IPS DF 6.9 (cell line): ENCODE results near the gene PLXNA1.

Source experiments
- DNase-seq: peaks from one replicate; pipeline ENCODE4 v3.0.0-alpha.2; 2013; ENCODE audit warnings: low read depth, low spot score
- H3K27ac ChIP-seq: one replicate; pipeline ENCODE4 v1.5.1; 2013; ENCODE audit warnings: low read length, control low read depth
- H3K27me3 ChIP-seq: 2 replicates; pipeline ENCODE4 v1.6.1; 2013; ENCODE audit warnings: mild to moderate bottlenecking, low read length; ENCODE audit not compliant: control insufficient read depth, insufficient read depth
- H3K36me3 ChIP-seq: 2 replicates; pipeline ENCODE4 v1.6.1; 2013; ENCODE audit warnings: low read length; ENCODE audit not compliant: control insufficient read depth, insufficient read depth
- H3K4me1 ChIP-seq: 2 replicates; pipeline ENCODE4 v1.6.1; 2013; ENCODE audit warnings: low read length; ENCODE audit not compliant: control insufficient read depth, insufficient read depth
- H3K4me3 ChIP-seq: 2 replicates; pipeline ENCODE4 v1.5.1; 2013; ENCODE audit warnings: mild to moderate bottlenecking, low read length
- H3K9me3 ChIP-seq: 2 replicates; pipeline ENCODE4 v1.6.1; 2013; ENCODE audit warnings: low read length, inconsistent platforms; ENCODE audit not compliant: control insufficient read depth, insufficient read depth
- WGBS: extraction: QIAGEN DNeasy Blood & Tissue Kit; methylation state at CpG from one replicate; pipeline ENCODE4 v1.1.7; 2013; ENCODE audit warnings: mixed read lengths, missing lambda C conversion rate; ENCODE audit not compliant: insufficient read length, insufficient coverage; 5-methylcytosine and 5-hydroxymethylcytosine counted together

PLXNA1 gene

DNA sequence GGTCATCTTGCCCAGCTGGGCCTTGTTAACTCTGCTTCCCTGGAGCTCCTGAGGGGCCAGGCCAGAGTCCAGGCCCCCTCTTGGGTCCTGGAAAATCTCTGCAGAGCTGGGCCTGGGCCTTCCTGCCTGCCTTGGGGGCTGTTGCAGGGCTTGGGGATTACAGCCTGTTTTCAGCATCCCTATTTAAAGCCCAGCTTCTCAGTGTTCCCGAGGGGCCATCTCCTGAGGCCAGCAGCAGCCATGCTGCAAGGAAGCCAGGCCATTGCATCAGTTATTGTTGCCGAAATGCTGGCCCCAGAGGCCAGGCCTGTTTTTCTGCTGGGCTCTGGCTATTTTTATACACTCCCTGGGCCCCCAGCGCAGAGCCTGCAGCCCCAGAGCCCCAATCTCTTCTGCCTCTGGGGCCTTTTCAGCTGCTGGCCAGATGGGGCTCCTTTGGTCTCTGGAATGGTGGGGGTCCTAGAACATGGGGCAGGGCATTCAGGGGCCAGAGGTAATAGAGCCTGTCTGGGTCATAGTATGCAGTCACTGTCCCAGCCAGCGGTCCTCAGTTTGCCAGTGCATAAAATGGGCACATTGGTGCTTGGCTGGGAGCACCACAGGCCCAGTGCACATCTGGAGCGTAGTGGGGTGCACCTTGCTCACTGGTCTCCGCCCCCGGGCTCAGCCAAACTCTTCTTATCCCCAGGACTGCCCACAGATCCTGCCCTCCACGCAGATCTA is 28.5 kb downstream of the PLXNA1 start:
- Histone ChIP-seq H3K36me3 (peaks cover 44% of the 10 kb centered on the region), H3K4me3 (no peak overlapping the region), H3K27ac (no peak overlapping the region), H3K27me3 (no peaks in the 10 kb centered on the region), H3K9me3 (no peaks in the 10 kb centered on the region), H3K4me1 (no peaks in the 10 kb centered on the region; the same call in 1 of the 2 replicates)
- no peak for DNase-seq
- whole genome bisulfite sequencing, result no CpG with 5 or more reads among the region's 8 CpGs

DNA sequence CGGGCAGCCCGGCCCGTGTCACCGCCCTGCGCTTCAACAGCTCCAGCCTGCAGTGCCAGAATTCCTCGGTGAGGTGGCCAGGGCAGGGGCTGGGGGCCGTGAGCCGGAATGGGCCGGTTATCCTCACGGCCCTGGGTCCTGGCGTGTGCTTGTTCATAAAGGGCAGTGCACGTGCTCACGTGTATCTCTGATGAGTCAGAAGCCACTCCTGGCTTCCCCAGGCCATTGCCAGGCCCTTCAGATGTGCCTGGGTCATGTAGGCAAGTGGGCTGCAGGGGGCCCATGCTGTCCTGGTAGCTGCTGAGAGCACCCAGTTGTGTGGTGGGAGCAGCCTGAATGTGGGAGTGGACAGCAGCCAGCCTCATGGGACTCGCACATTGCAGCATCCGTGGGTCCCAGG is 29.2 kb downstream of the PLXNA1 start:
- H3K4me1 ChIP-seq, result no peaks in the 10 kb centered on the region; the same call in 1 of the 2 replicates

DNA sequence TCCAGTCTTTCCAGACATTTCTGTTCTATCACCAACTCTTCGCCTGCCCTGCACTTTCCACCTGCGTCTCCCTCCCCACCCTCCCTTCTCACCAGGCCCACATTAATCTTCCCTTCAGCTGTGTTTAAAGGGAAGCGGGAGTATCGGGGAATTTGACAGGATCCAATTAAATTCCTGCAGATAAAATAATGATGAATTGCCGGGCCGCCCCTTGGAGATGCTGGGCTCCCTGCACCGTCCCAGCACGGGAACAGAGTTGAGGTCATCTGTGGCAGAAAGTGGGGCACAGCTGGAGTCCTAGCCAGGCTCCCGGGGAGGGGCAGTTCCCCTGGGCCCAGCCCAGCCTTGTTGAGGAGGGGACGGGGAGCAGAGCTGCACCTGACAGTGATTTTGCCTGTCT is 30.3 kb downstream of the PLXNA1 start:
- no peak overlapping the region for H3K27ac ChIP-seq
- no peaks in the 10 kb centered on the region for H3K27me3 ChIP-seq
- no peaks in the 10 kb centered on the region; the same call in 1 of the 2 replicates for H3K4me1 ChIP-seq
- peaks cover 53% of the 10 kb centered on the region for H3K36me3 ChIP-seq
- H3K9me3 ChIP-seq, result no peaks in the 10 kb centered on the region
- no peak for DNase-seq
- no peak overlapping the region for H3K4me3 ChIP-seq
- no CpG with 5 or more reads among the region's 10 CpGs for WGBS

More for the DNA sequence above, 29.2 kb downstream of the PLXNA1 start:
- DNase-seq, result no peak
- Histone ChIP-seq H3K27ac (no peak overlapping the region), H3K9me3 (no peaks in the 10 kb centered on the region), H3K36me3 (peaks cover 49% of the 10 kb centered on the region), H3K27me3 (no peaks in the 10 kb centered on the region), H3K4me3 (no peak overlapping the region)
- no CpG with 5 or more reads among the region's 15 CpGs for WGBS

DNA sequence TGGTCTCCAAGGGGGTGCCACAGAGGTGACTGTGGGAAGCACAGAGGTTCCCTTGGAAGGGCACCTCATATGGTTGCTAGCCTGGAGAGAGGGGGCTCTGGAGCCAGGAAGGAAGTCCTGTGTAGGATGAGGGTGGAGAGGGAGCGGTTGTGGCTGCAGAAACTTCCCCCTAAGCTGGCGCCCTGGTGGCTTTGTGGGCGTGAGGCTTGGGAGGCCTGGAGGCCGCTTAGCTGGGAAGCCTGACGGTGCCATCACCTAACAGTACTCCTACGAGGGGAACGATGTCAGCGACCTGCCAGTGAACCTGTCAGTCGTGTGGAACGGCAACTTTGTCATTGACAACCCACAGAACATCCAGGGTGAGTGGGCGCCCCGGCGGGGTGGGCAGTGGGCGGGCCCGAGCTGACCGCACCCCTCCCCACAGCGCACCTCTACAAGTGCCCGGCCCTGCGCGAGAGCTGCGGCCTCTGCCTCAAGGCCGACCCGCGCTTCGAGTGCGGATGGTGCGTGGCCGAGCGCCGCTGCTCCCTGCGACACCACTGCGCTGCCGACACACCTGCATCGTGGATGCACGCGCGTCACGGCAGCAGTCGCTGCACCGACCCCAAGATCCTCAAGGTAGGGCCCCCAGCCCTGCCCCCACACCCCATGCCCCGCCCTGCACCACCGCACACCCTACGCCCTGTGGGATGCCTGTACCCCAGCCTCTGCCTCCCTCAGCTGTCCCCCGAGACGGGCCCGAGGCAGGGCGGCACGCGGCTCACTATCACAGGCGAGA is 31.0 kb downstream of the PLXNA1 start:
- DNase-seq, result no peak
- Histone ChIP-seq H3K4me1 (no peaks in the 10 kb centered on the region; the same call in 1 of the 2 replicates), H3K9me3 (no peaks in the 10 kb centered on the region), H3K4me3 (no peak overlapping the region; the same call in 1 of the 2 replicates), H3K27ac (no peak overlapping the region), H3K27me3 (no peaks in the 10 kb centered on the region), H3K36me3 (peaks cover 58% of the 10 kb centered on the region)
- WGBS, result no CpG with 5 or more reads among the region's 50 CpGs

DNA sequence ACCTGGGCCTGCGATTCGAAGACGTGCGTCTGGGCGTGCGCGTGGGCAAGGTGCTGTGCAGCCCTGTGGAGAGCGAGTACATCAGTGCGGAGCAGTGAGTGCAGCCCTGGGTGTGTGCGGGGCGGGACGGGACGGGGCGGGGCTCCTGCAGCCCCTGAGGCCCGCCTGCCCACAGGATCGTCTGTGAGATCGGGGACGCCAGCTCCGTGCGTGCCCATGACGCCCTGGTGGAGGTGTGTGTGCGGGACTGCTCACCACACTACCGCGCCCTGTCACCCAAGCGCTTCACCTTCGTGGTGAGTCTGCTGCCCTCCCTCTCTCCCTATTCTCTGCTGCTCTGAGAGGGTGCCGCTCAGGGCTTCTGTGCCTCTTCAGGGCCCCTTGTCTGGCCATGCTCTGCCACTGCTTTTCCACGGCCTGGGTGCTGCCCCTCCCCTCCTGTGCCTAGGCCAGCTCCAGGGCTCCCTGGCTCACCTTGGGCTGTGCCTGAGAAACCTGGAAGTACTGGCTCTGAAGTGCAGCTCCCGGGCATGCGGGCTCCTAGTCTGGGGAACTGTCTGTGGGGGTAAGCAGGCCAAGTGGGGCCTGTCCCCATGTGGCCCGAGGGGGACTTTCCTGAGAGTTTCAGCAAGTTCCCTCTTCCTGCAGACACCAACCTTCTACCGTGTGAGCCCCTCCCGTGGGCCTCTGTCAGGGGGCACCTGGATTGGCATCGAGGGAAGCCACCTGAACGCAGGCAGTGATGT is 31.8 kb downstream of the PLXNA1 start:
- Histone ChIP-seq H3K4me3 (no peak overlapping the region), H3K27ac (no peak overlapping the region), H3K36me3 (peaks cover 59% of the 10 kb centered on the region), H3K27me3 (no peaks in the 10 kb centered on the region), H3K4me1 (no peaks in the 10 kb centered on the region; the same call in 1 of the 2 replicates), H3K9me3 (no peaks in the 10 kb centered on the region)
- no CpG with 5 or more reads among the region's 35 CpGs for WGBS
- DNase-seq, result no peak

DNA sequence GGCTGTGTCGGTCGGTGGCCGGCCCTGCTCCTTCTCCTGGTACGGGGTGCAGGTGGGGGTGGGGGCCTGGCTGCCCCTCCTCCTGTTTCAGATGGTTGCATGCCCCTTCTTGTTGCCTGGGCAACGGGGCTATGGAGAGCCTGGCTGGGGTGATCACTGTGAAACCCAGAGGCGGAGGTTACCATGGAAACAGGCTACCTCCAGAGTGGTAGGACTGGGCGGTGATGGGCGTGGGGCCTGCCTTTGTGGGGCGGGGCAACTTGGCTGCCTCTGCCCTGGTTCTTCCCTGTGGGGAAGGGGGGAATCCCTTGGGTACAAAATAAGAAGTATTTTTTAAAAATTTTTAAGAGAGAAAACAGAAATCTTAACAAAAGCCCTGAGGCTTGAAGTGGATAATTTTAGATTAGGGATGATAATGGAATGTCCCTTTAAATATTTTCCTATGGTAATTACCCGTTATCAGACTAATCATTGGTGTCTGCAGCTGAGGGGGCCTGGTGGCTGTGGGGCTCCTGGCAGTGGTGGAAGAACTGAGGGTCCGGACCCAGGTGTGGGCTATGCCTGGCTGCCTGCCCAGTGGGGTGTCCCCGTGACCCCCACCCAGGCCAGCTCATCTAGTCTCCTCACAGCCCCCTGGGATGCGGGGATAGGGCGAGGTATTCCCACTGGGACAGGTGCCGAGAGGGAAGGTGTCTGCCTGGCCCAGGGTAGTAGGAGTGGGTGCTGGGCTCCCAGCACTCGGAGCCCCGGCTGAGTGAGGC is 32.5 kb downstream of the PLXNA1 start:
- H3K4me1 ChIP-seq, result no peaks in the 10 kb centered on the region
- WGBS, result no CpG with 5 or more reads among the region's 17 CpGs
- no peak overlapping the region for H3K27ac ChIP-seq
- H3K27me3 ChIP-seq, result no peaks in the 10 kb centered on the region
- H3K36me3 ChIP-seq, result peaks cover 65% of the 10 kb centered on the region
- no peak overlapping the region for H3K4me3 ChIP-seq
- H3K9me3 ChIP-seq, result no peaks in the 10 kb centered on the region
- no peak for DNase-seq

DNA sequence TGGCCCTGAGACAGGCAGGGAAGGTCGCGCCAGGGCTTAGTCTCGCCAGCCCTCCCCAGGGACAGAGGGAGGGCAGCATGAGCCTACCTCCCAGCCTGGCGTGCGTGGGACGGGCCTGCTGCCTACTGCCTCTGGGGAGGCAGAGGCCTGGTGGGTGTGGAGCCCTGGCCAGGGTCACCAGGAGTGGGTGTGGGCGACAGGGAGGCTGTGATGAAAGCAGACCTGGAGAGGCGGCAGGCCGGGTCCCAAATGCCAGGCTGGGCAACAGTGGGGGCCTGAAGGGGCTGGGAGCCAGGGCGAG is 33.1 kb downstream of the PLXNA1 start:
- WGBS, result no CpG with 5 or more reads among the region's 10 CpGs
- no peak overlapping the region for H3K4me3 ChIP-seq
- no peaks in the 10 kb centered on the region for H3K27me3 ChIP-seq
- no peaks in the 10 kb centered on the region for H3K9me3 ChIP-seq
- H3K36me3 ChIP-seq, result peaks cover 65% of the 10 kb centered on the region
- H3K27ac ChIP-seq, result no peak overlapping the region
- DNase-seq, result no peak
- H3K4me1 ChIP-seq, result no peaks in the 10 kb centered on the region

DNA sequence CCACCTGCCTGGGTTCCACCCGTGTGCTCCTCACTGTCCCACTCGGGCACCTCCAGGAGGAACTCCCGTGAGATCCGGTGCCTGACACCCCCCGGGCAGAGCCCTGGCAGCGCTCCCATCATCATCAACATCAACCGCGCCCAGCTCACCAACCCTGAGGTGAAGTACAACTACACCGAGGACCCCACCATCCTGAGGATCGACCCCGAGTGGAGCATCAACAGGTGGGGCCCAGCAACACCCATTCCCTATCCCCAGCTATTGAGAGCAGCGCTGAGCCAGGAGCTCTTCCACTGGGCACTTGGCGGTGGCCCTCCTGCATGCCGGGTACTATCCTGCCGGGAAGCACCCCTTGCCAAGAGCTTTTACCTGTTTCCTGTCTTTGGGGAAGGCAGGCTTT is 33.5 kb downstream of the PLXNA1 start:
- WGBS, result no CpG with 5 or more reads among the region's 15 CpGs
- Histone ChIP-seq H3K27me3 (no peaks in the 10 kb centered on the region), H3K36me3 (peaks cover 66% of the 10 kb centered on the region), H3K4me1 (no peaks in the 10 kb centered on the region), H3K4me3 (no peak overlapping the region), H3K9me3 (no peaks in the 10 kb centered on the region), H3K27ac (no peak overlapping the region)
- DNase-seq, result no peak

DNA sequence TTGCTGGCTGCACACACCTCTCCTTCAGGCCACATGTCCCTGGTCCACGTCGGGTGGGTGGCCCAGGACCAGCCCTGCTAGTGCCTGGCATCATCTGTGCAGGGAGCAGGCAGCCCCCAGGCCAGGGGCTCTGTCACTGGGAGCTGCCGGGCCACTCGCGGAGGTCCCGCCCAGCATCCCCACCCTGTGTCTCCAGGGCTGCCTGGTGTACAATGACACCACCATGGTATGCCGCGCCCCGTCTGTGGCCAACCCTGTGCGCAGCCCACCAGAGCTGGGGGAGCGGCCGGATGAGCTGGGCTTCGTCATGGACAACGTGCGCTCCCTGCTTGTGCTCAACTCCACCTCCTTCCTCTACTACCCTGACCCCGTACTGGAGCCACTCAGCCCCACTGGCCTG is 34.3 kb downstream of the PLXNA1 start:
- Histone ChIP-seq H3K4me3 (no peak overlapping the region), H3K36me3 (peaks cover 64% of the 10 kb centered on the region), H3K27me3 (no peaks in the 10 kb centered on the region), H3K4me1 (no peaks in the 10 kb centered on the region), H3K9me3 (no peaks in the 10 kb centered on the region), H3K27ac (no peak overlapping the region)
- DNase-seq, result no peak
- no CpG with 5 or more reads among the region's 16 CpGs for WGBS

DNA sequence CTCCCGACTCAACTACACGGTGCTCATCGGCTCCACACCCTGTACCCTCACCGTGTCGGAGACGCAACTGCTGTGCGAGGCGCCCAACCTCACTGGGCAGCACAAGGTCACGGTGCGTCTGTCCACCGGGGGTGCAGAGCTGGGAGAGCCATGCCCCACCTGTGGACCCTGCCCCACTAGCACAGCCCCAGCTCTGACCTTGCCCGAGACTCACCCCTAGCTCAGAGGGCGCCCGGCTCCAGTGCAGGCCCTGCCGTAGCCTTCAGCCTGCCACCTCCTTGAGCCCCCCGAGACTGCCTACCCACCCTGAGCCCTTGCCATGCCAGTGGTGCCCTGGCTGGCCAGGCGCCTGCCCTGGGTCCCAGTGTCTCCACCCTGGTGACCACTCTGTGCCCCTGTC is 34.9 kb downstream of the PLXNA1 start:
- Histone ChIP-seq H3K9me3 (no peaks in the 10 kb centered on the region), H3K4me1 (no peaks in the 10 kb centered on the region), H3K27me3 (no peaks in the 10 kb centered on the region), H3K36me3 (peaks cover 62% of the 10 kb centered on the region), H3K27ac (no peak overlapping the region), H3K4me3 (no peak overlapping the region)
- WGBS, result no CpG with 5 or more reads among the region's 17 CpGs
- DNase-seq, result no peak
